Heart left ventricle (tissue), 13 donors: ENCODE measurements around the gene RPS6KA2.

ENCODE experiments used
- CTCF ChIP-seq, 12 donors: fragments of 200-600 bp; sonication (generic) in 4 of 12; IDR thresholded peaks; one replicate each; pipeline versions ENCODE4 v1.5.0 to v1.8.0; 2018 to 2022; ENCODE audit warnings: antibody characterized with exemption in 12 of 12, mild to moderate bottlenecking in 5 of 12
- POLR2A ChIP-seq, 2 donors: fragments of 450-650 bp; IDR thresholded peaks; one replicate each; pipeline ENCODE4 v1.6.1; 2017; ENCODE audit warnings: antibody characterized with exemption in 2 of 2, mild to moderate bottlenecking in 2 of 2, moderate library complexity in 2 of 2
- donor health status: ischemic (EF 13 %, LVEDD 7.1; RV severe dilation, severe dysfunction).
- donor health status: DM: no; HTN: yes; CAD: no.
- donor health status: DM: no; HTN: no; CAD: no.
- donor health status: ischemic (EF 25% LVEDD 6.9; RV normal size, moderate dysfunction).
- donor health status: ischemic (EF 25% LVEDD 5.7; RV mildly dilated, moderate dysfunction).
- donor health status: ischemic (EF 35%, LVEDD 5.7; RV mildly dilated, moderate dysfunction).
- donor health status: nonischemic (EF 11% LVEDD 7.7; RV severe dilation, severe dysfunction).
- donor health status: DM: yes; HTN: yes; CAD: no.
- donor health status: PGD.
- donor health status: ischemic (EF 29% LVEDD 5.4; RV normal size, mild dysfunction).
- donor health status: nonischemic (EF 23%, LVEDD 6.1; RV moderate dilation, normal function).

- no peak for TF ChIP-seq CTCF (IDR thresholded peaks at IDR 0.05)
- no peak for TF ChIP-seq POLR2A (IDR thresholded peaks at IDR 0.05)
These were observed 217.9 kb downstream of the RPS6KA2 start for GRCh38 chr6:166408936-166409755.
